Erythroblast (primary cell): Measurements from ENCODE around the gene SMCP.

Source experiments
- GATA1 ChIP-seq: IDR thresholded peaks from 2 replicates; pipeline ENCODE4 v1.6.1; 2011; ENCODE audit warnings: low read depth, mild to moderate bottlenecking, control low read depth, low read length, moderate library complexity
- POLR2A ChIP-seq: IDR thresholded peaks from 2 replicates; pipeline ENCODE4 v1.6.1; 2011; ENCODE audit warnings: mild to moderate bottlenecking, low read length

DNA sequence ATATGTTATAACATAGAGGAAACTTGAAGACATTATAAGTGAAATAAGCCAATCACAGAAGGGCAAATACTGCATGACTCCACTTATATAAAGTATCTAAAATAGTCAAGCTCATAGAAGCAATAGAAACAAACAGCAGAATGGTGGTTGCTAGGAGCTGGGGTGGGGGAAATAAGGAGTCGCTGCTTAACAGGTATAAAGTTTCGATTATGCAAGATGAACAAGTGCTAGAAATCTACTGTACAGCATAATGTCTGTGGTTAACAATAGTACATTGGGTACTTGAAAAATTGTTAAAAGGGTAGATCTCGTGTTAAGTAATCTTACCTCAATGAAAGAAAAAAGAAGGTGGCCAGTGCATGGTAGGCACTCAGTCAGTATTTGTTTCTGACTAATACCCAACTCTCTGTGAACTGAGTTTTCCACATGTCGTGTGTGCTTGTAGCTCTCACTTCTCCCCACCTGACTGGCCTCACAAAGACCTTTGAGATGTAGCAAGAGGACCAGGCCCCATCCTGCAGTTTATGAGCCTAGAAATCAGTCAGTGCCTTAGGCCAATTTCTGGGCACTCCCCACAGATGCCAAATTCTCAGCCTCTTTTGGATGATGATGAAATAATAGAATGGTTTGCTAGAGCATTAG lies 54.2 kb downstream of the SMCP start:
- TF ChIP-seq POLR2A: no peak
- no peak for TF ChIP-seq GATA1
